ENCODE measurements around the gene MRPL50.

The MRPL50 gene

DNA sequence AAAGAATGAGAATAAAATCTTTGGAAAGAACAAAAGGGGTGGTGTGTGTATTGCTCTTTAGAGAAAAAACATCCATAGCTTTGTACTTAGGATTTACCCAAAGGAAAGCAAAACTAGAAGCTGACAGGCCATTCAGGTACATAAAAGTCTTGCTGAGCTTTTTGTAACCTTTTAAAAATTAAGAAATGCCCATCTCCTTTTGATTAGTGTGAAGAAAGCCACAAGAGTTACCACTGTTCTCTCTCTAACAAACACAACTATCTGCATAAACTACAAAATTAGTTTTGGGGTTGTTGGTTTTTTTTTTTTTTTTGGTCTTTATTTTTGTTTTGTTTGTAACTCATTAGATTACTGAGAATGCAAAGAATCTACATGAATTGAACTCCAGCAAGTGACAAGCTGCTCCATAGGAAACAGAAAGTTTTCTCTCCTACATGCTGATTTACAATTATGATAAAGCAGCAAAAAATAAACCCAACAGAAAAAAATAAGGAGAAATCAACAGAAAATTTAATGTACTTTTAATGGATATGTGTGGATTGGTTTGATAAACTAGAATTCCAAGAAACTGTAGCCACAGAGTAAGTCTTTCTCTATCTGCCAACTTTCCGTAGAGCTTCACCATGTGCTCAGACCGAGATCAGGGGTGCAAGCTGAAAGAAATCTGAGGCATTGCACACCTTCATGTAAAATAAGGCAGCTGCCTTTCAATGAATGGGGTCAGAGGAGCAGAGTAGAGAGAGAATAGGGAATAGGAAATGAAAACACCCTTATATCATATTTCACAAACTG, 25.9 kb downstream of the MRPL50 start:
- no peak for DNase-seq

DNA sequence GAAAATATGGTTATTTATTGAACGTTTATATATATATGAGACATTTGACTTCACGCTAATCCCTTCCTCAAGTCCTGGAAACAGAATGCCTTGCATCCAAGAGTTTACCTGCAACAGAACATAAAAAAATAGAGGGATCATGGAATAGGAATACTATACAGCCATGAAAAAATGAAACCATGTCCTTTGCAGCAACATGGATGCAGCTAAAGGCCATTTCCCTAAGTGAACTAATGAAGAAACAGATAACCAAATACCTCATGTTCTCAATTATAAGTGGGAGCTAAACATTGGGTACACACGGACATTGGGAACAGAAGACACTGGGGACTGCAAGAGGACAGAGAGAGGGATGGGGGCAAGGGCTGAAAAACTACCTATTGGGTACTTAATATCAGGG, 26.6 kb downstream of the MRPL50 start:
- DNase-seq = no peak

DNA sequence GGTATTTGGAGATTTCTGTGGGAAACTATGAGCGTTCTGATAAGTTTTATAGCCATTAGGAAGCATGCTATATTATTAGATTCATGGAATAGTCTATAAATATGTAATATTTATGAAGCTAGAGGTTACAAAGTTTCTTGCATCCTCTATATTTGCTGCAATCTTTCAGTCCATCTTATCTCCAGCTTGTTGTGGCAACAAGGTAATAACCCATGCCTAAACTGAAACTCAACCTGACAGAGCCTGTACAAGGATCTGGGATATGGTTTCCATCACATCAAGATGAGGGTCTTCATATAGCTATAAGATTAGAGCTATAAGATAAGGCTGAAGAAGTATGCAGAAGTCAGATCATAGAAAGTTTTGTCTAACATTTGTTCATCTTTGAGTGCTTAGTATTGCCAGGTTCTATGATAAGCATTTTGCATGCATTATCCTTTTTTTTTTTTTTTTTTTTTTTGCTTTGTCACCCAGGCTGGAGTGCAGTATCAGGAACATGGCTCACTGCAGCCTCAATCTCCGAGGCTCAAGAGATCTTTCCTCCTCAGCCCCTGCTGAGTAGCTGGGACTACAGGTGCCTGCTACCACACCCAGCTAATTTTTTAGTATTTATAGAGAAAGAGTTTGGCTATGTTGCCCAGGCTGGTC, 28.4 kb downstream of the MRPL50 start:
- no peak for DNase-seq

DNA sequence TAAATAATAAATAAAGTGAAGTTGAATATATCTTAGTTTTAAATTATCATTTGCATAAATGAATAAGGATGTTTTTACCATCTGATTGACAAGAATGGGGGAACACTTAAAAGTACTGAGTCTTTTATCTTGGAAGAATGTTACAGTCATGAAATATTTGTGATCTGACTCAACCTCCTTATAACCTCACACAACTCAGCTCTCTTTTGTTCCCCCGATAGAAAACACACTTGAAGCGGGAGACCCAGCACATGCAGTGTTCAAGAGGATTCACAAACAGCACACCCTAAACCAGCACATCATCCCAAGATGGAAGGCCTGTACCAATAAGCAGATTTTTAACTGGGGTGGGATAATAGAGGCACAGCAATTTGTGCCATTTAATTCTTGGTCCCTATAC, 29.1 kb downstream of the MRPL50 start:
- no peak for DNase-seq

DNA sequence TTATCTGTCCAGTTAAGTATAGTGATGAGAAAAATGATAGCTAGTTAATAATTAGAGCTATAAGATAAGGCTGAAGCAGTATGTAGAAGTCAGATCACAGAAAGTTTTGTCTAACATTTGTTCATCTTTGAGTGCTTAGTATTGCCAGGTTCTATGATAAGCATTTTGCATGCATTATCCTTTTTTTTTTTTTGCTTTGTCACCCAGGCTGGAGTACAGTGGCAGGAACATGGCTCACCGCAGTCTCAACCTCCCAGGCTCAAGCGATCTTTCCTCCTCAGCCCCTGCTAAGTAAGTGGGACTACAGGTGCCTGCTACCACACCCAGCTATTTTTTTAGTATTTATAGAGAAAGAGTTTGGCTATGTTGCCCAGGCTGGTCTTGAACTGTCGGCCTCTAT, 31.1 kb downstream of the MRPL50 start:
- DNase-seq = no peak

DNA sequence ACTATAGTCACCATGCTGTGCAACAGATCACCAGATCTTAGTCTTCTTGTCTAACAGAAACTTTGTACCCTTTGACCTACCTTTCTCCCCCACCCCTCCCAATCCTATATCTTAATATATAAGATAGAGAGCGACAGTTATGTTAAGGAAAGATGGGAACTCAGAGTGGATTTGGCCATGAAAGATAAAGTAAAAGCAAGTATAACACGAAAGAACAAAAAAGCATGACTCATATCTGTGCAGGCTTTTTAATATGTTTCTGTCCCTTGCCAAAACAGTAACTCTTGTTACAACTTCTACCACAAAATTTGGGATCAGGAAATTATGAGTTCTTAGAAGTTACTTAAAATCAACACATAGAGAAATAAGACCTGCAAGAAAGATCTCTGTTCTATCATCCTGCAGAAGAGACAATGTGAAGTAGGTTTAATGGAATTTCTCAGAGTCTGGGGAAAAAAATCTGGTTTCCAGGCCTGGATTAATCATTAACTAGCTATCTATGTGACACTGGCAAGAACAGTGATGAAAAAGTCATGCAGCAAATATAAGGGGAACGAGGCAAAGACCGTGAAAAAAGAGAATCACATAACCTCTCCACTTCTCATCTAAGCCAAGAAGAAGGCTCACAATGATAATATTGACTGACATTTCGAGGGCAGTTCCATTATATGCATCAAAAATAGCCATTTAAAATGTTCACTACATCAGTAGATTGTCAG, 32.2 kb downstream of the MRPL50 start:
- DNase-seq = no peak

DNA sequence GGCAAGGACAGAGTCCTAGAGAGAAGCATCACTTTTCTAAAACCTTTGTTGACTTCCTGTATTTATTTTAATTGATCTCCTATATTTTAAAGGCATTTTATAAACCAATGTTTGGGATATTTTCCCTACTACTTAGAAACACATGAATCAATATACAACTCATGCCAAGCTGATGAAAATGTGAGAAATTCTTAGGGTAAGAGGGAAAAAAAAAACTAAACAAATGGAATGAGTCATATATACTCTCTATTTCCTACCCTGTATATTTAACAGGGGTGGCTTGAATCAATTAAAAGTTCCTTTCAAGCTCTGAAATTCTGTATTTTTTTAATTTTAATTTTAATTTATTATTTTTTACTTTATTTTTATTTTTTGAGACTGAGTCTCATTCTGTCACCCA, 33.2 kb downstream of the MRPL50 start:
- no peak for DNase-seq

DNA sequence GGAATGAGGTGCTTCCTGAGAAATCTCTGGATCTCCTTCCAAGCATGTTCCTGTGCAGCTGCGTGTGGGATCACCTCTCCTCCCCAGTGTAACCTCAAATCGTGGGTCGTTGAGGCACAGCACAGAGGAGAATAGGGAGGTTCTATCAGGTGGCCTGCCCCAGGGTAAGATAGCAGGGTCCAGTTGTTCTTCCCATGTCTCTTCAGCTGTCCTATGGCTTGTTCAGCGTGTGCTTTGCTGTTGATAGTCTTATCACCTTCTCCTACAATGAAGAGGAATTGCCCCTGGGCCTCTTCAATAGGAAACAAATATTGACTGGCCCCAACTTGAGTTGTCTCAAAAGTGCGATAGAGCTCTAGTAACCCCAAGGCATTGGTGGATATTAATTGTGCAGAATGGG, 36.0 kb downstream of the MRPL50 start:
- DNase-seq = no peak

DNA sequence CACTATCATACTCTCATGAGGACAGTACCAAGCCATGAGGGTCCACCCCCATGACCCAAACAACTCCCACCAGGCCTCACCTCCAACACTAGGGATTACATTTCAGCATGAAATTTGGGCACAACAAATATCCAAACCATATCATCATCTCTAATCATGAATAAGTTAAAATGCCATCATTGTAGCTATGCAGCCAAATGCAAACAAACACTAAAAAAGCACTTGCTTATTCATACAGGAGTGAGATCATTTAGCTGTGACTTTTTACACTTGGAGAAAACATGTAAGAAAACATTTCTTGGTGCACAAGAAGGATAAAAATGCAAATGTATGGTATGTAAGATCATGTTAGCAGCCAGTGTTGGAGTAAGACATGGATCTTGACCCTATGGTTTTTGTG, 37.8 kb downstream of the MRPL50 start:
- no peak for DNase-seq

DNA sequence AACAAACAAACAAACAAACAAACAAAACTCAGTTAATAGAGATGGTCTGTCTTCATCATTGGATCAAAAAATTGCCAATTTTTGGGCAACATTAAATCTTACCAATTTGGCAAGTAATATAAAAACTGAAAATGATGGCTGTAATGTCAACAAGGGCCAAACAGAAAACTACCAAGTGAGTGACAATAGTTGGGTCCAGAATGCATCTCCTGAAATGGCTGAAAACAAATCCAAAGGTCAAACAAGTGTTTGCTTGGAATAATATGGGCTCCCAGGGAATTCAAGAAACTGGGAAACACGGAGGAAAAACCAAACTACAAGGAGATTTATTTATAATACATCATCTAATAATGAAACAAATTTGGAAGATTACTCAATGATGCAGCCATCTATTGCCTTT, 38.7 kb downstream of the MRPL50 start:
- DNase-seq = no peak

DNA sequence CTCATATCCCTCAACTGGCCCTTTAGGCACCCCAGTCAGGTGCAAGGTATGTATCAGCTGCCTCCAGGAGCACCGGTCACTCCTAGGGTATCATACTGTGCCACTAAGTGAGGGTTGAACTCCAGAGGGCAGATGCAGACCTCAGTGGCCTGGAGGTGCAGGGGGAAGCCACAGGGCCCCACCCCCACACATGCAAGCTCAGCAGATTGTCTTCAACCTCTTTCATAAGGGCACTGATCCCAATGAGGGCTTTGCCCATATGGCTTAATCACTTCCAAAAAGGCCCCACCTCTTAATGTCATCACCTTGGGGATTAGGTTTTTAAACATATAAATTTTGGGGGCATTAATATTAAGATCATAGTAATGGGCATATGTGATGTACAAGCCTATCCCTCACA, 41.8 kb downstream of the MRPL50 start:
- no peak for DNase-seq

DNA sequence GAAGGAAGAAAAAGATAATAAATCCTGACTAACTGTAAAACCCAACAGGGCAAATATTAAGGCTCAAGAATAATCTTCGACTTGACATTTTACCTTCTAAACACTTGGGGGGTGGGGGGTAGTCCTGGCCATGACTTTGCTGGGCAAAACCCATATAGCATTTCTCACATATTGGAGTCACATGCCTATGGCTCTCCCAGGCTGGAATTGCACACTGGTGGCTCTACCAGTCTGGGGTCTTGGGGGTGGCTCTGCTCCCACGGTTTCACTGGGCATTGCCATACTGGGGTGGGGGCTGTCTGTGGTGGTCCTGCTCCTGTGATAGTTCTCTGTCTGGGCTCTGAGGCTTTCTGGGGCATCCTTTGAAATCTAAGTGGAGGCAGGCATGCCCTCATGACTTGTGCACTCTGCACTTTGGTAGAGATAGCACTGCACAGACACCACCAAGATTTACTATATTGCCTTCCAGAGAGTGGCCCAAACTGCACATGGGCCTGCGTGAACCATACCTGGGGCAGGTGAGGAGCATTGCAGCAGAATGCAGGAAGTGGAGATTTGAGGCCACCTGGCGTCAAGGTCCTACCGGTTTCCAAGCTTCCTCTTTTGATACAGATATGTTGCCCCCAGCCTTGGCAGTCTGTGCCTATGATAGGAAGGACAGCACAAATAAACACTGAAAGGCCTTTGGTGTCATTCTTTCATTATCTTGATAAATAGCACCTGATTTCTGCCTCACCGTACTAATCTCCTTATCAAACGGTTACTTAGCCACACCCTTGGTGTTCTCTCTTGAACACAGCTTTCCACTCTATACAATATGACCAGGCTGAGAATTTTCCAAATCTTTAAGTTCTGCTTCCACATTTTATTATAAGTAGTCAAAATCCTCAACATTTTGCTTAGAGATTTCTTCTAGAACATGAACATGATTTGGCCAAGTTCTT, 43.4 kb downstream of the MRPL50 start:
- no peak for DNase-seq

DNA sequence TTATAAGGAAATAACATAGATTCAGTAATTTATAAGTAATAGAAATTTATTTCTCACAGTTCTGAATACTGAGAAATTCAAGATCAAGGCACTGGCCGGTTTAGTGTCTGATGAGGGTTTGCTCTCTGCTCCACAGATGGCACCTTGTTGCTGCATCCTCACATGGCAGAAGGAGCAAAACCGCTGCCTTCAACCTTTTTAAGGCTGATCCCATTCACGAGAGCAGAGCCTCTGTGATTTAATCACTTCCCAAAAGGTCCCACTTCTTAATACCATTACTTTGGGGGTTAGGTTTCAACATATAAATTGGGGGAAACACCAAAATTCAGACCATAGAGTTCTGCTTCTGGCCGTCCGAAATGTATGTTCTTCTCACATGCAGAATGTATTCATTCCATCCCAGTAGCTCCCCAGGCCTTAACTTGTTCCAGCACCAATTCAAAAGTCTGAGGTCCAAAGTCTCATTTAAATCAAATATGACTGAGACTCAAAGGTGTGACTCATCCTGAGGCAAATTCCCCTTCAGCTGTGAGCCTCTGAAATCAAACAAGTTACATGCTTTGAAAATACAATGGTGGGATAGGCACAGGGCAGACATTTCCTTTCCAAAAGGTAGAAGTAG, 44.2 kb downstream of the MRPL50 start:
- no peak for DNase-seq

DNA sequence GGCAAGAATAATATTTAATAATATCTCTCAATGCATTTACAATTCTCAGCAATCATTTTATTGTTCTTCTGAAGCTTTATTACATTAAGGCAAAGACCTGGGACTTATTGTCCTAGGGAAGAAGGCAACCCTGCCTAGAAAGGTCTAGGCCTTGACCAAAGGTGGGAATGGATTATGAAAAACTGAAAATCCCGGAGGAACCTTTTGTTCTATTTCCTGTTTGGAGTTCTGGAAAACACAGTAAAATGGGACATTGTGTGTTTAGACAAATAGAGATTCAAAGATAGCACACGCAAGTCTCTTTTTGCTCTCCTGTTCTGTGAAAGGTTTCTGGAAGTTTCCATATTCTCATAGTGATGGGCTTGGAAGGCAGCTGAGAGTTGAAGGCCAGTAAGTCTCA, 44.7 kb downstream of the MRPL50 start:
- DNase-seq = no peak

DNA sequence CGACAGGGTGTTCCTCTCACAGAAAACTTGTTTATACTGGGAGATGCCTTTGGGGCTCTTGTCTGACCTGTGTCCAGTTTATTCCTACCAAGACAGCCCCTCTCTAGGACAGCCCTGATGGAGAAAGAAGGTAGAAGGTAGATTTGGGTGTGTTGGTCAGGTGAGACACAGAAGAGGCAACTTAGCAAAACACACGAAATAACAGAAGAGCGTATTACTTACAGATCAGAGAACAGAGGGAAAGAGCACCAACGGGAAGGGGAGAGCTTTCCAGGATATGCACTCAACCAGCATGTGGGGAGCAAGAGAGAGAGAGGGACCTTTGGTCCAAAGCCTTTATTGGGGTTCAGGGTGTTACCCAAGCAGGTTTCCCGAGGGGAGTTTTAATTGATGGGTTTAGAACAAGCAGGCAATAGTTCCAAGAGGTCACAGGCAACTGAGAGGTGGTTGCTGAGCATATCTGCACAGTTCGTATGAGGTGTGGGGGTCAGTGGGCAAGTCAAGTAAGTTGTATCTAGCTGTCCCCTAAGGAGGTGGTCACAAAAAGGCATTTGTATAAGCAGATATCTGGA, 45.4 kb downstream of the MRPL50 start:
- no peak for DNase-seq

DNA sequence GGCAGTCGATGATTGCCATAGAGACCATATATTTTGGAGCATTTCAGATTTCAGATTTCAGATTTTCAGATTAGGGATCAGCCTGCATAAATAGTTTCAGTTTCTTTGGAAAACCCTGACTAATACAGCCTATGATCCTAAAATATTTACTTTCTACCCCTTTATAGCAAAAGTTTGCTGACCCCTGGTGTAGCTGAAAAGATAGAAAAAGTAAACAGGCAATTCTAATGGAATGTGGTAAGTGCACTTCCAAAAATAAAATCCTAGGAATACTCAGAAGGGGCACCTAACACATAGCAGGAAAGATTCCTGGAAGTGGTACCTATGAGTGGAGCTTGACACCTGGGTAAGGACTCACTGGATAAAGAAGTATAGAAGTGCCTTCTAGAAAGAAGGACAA, 48.1 kb downstream of the MRPL50 start:
- no peak for DNase-seq

DNA sequence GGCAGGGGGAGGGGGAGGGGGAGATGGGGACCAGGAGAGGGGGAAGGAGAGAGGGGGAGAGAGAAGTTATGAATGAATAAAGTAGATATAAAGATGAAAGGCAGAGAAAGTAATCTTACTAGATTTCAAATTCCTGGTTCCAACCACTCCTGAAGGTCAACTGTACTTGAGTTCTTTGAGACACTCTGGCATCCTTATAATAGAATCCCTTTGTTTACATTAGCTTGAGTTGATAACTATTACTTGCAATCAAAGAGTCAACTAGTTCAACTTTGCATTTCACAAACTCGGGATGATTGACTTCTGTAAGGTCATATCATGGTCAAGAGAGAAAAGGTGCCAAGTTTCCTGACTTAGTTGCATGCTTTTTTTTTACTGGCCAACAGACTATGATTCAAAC, 55.8 kb downstream of the MRPL50 start:
- DNase-seq = no peak

DNA sequence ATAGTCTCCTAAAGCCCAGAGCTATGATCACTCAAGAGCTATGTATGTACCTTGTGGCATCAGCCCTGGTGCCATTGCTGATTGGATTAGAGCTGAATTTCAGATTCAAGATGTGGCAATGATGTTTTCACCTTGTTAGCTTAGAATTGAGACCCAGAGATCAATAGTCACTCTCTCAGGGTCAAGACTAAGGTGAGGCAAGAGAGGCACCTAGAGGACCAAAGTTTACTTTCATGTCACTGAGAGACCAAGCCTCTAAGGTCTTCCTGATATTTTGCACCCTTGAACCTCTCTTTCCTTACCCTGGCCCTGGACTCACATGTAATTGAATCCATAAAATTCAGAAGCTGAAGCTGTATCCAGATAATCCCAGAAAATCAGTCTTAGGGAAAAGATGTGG, 56.5 kb downstream of the MRPL50 start:
- DNase-seq = no peak

Measured in NCI-H1694 (cell line).